Epithelial cell of esophagus (primary cell): Measurements from ENCODE around the gene NLGN1.
A peak's percentile ranks its signal among the peaks of the same experiment; 100 is the strongest.

Experiments
- DNase-seq: peaks from one replicate; pipeline ENCODE4 v3.0.0; 2010; ENCODE audit warnings: low read depth
- H3K4me3 ChIP-seq: 2 replicates; pipeline ENCODE4 v1.5.1; 2011; ENCODE audit warnings: mild to moderate bottlenecking, low read length, control low read depth
- CTCF ChIP-seq: IDR thresholded peaks from 2 replicates; pipeline ENCODE4 v1.5.1; 2011; ENCODE audit warnings: low read depth, mild to moderate bottlenecking, low read length, control low read depth, inconsistent platforms; ENCODE audit not compliant: insufficient read depth; ENCODE audit errors: missing control alignments

The NLGN1 gene

GRCh38 chr3:174268061-174268460, 870.5 kb downstream of the NLGN1 start:
- no peak for DNase-seq
- TF ChIP-seq CTCF: no peak
- no peak overlapping the region for H3K4me3 ChIP-seq

- TF ChIP-seq CTCF: no peak
- H3K4me3 ChIP-seq: no peak overlapping the region
- no peak for DNase-seq
Measured at GRCh38 chr3:174268586-174268985, 871.0 kb downstream of the NLGN1 start.

GRCh38 chr3:174270841-174271240, 873.3 kb downstream of the NLGN1 start:
- no peak overlapping the region for H3K4me3 ChIP-seq
- peak; percentile 30 for DNase-seq
- no peak for TF ChIP-seq CTCF

GRCh38 chr3:174275336-174275735, 877.8 kb downstream of the NLGN1 start:
- no peak for DNase-seq
- no peak overlapping the region for H3K4me3 ChIP-seq
- TF ChIP-seq CTCF: no peak

GRCh38 chr3:174276826-174277225, 879.3 kb downstream of the NLGN1 start:
- no peak for TF ChIP-seq CTCF
- DNase-seq: no peak
- no peak overlapping the region for H3K4me3 ChIP-seq

GRCh38 chr3:174278094-174278493, 880.5 kb downstream of the NLGN1 start:
- DNase-seq: no peak
- TF ChIP-seq CTCF: no peak
- H3K4me3 ChIP-seq: no peak overlapping the region

- TF ChIP-seq CTCF: no peak
- no peak overlapping the region for H3K4me3 ChIP-seq
- no peak for DNase-seq
Measured at GRCh38 chr3:174280186-174280585, 882.6 kb downstream of the NLGN1 start.
